GM23338 (cell line): ENCODE results near the gene AMZ1. TPM values are rescaled to one million over a fixed set of nuclear protein-coding genes. Genes with fewer than 3 reads are reported as not detected.

ENCODE experiments used
- ATAC-seq: fragments of 200-7000 bp; cut with Tn5 transposase; 3 replicates; pipeline ENCODE4 v1.9.1; 2020
- DNase-seq: peaks from one replicate; pipeline ENCODE4 v3.0.0-alpha.2; 2015; ENCODE audit warnings: low spot score
- H2AFZ ChIP-seq: fragments of 200-600 bp; sonication (generic); 2 replicates; pipeline ENCODE4 v1.8.0; 2016; ENCODE audit warnings: antibody characterized with exemption, mild to moderate bottlenecking, moderate library complexity
- H3F3A ChIP-seq: fragments of 200-600 bp; sonication (generic); replicated peaks from 2 replicates; pipeline ENCODE4 v1.8.0; 2017; ENCODE audit warnings: antibody characterized with exemption, mixed run types, low read depth
- H3K27ac ChIP-seq: fragments of 200-600 bp; sonication (generic); 2 replicates; pipeline ENCODE4 v1.6.1; 2016; ENCODE audit warnings: low read depth
- H3K27me3 ChIP-seq: fragments of 200-600 bp; sonication (generic); 2 replicates; pipeline ENCODE4 v1.8.0; 2016; ENCODE audit warnings: mild to moderate bottlenecking, mixed run types, moderate library complexity; ENCODE audit not compliant: insufficient read depth
- H3K36me3 ChIP-seq: fragments of 200-600 bp; sonication (generic); 2 replicates; pipeline ENCODE4 v1.8.0; 2016; ENCODE audit warnings: mild to moderate bottlenecking; ENCODE audit not compliant: insufficient read depth
- H3K4me1 ChIP-seq: fragments of 200-600 bp; sonication (generic); 2 replicates; pipeline ENCODE4 v1.8.0; 2016; ENCODE audit warnings: mild to moderate bottlenecking, moderate library complexity; ENCODE audit not compliant: insufficient read depth
- H3K4me2 ChIP-seq: fragments of 200-600 bp; sonication (generic); 2 replicates; pipeline ENCODE4 v1.7.1; 2017; ENCODE audit warnings: mixed run types
- H3K4me3 ChIP-seq: fragments of 200-600 bp; sonication (generic); 2 replicates; pipeline ENCODE4 v1.6.1; 2016; ENCODE audit warnings: mixed run types
- H3K79me2 ChIP-seq: fragments of 200-600 bp; sonication (generic); replicated peaks from 2 replicates; pipeline ENCODE4 v1.8.0; 2017; ENCODE audit warnings: mild to moderate bottlenecking; ENCODE audit not compliant: insufficient read depth
- H3K9me2 ChIP-seq: fragments of 200-600 bp; sonication (generic); 2 replicates; pipeline ENCODE4 v1.8.0; 2017; ENCODE audit not compliant: insufficient read depth
- H4K20me1 ChIP-seq: fragments of 200-600 bp; sonication (generic); replicated peaks from 2 replicates; pipeline ENCODE4 v1.8.0; 2017; ENCODE audit warnings: mild to moderate bottlenecking; ENCODE audit not compliant: insufficient read depth
- H3K27ac Mint-ChIP-seq: 2 replicates; pipeline ENCODE4 v1.8.0; 2020; ENCODE audit warnings: inconsistent platforms, mild to moderate bottlenecking, moderate library complexity, mixed read lengths
- H3K27me3 Mint-ChIP-seq: 3 replicates; pipeline ENCODE4 v1.8.0; 2022; ENCODE audit warnings: low read depth, mild to moderate bottlenecking, moderate library complexity, mixed read lengths, inconsistent platforms; ENCODE audit not compliant: insufficient read depth, poor library complexity
- H3K36me3 Mint-ChIP-seq: 3 replicates; pipeline ENCODE4 v1.8.0; 2021; ENCODE audit warnings: low read depth, mild to moderate bottlenecking, inconsistent platforms, moderate library complexity, mixed read lengths
- H3K4me1 Mint-ChIP-seq: 3 replicates; pipeline ENCODE4 v1.8.0; 2020; ENCODE audit warnings: mild to moderate bottlenecking, inconsistent platforms, mixed read lengths
- H3K4me3 Mint-ChIP-seq: 3 replicates; pipeline ENCODE4 v1.8.0; 2021; ENCODE audit warnings: moderate library complexity, mild to moderate bottlenecking, inconsistent platforms, mixed read lengths
- H3K9me3 Mint-ChIP-seq: 3 replicates; pipeline ENCODE4 v1.8.0; 2020; ENCODE audit warnings: moderate library complexity, mild to moderate bottlenecking, inconsistent platforms, mixed read lengths
- CREB1 ChIP-seq: fragments of 250-450 bp; sonication (Bioruptor Pico); IDR thresholded peaks from 2 replicates; pipeline ENCODE4 v1.5.0; 2020; ENCODE audit warnings: low read depth, mild to moderate bottlenecking, moderate library complexity
- CTCF ChIP-seq, 2 experiments: fragments of 200-600 bp in 1 of 2; sonication (generic) in 1 of 2; conservative IDR thresholded peaks; 2 replicates each; pipeline versions ENCODE4 v1.5.1 to v1.6.1; 2016 to 2017; ENCODE audit warnings: antibody characterized with exemption in 2 of 2, low read depth in 2 of 2, mild to moderate bottlenecking in 2 of 2, moderate library complexity in 1 of 2
- ETS1 ChIP-seq: IDR thresholded peaks from 2 replicates; pipeline ENCODE4 v1.6.1; 2016; ENCODE audit warnings: antibody characterized with exemption
- EZH2 ChIP-seq: fragments of 200-600 bp; sonication (generic); IDR thresholded peaks from one replicate; pipeline ENCODE4 v1.8.0; 2017; ENCODE audit warnings: antibody characterized with exemption, mild to moderate bottlenecking, low read depth; ENCODE audit not compliant: unreplicated experiment
- EZH2phosphoT487 ChIP-seq: fragments of 200-600 bp; sonication (generic); IDR thresholded peaks from one replicate; pipeline ENCODE4 v1.8.1; 2018; ENCODE audit warnings: antibody characterized with exemption; ENCODE audit not compliant: unreplicated experiment
- JUNB ChIP-seq: IDR thresholded peaks from one replicate; pipeline ENCODE4 v1.6.1; 2016; ENCODE audit warnings: antibody characterized with exemption; ENCODE audit not compliant: unreplicated experiment
- NANOG ChIP-seq: IDR thresholded peaks from 2 replicates; pipeline ENCODE4 v1.6.1; 2016; ENCODE audit warnings: antibody characterized with exemption, borderline replicate concordance
- REST ChIP-seq: IDR thresholded peaks from one replicate; pipeline ENCODE4 v1.6.1; 2018; ENCODE audit warnings: antibody characterized with exemption; ENCODE audit not compliant: unreplicated experiment
- ZNF331 ChIP-seq: fragments of 250-450 bp; sonication (Bioruptor Pico); IDR thresholded peaks from 2 replicates; pipeline ENCODE4 v1.5.0; 2020; ENCODE audit warnings: low read depth, mild to moderate bottlenecking, moderate library complexity
- ZNF462 ChIP-seq: fragments of 250-450 bp; sonication (Bioruptor Pico); IDR thresholded peaks from 2 replicates; pipeline ENCODE4 v1.5.0; 2020; ENCODE audit warnings: mild to moderate bottlenecking, moderate library complexity
- polyA plus RNA-seq: library from polyadenylated mRNA; unstranded; fragments of >200 nt; fragmentation: Nextera tagmentation; extraction: Ambion mirVana; gene quantifications from 2 replicates; pipeline ENCODE4 v1.2.1, GENCODE V29; 2016
- total RNA-seq: library from RNA; depleted of rRNA; stranded (reverse); fragments of >200 nt; shearing (Covaris generic); gene quantifications from 2 replicates; pipeline ENCODE4 v1.2.3, GENCODE V29; 2014

AMZ1 gene
- total and polyA plus RNA-seq, 2 experiments from 2014 or later: 0.73 to 4.5 TPM

- Histone ChIP-seq H3K4me2 (no peak overlapping the region), H4K20me1 (peaks cover 14% of the 10 kb centered on the region; the same call in 1 of the 2 replicates), H3K27ac (peak overlapping the region; percentile 39; the same call in 1 of the 2 replicates), H3K79me2 (peaks cover 78% of the 10 kb centered on the region), H3F3A (no peaks in the 10 kb centered on the region), H3K4me1 (peaks cover 14% of the 10 kb centered on the region), H3K9me2 (no peaks in the 10 kb centered on the region), H3K36me3 (no peaks in the 10 kb centered on the region; the same call in 1 of the 2 replicates), H2AFZ (no peak overlapping the region), H3K4me3 (no peak overlapping the region), H3K27me3 (no peaks in the 10 kb centered on the region)
- TF ChIP-seq EZH2 (no peak), ETS1 (no peak), ZNF462 (CRISPR knock-in tag) (no peak), CTCF (conservative IDR thresholded peaks at IDR 0.05; ENCODE audit: low read depth in 2 of 2) (no peak), REST (no peak), CREB1 (CRISPR knock-in tag) (no peak), JUNB (no peak), EZH2phosphoT487 (no peak), ZNF331 (CRISPR knock-in tag) (no peak), NANOG (no peak)
- Mint-ChIP-seq H3K9me3 (no peaks in the 10 kb centered on the region), H3K4me3 (no peak overlapping the region), H3K27ac (peak overlapping the region; percentile 89; the same call in 1 of the 2 replicates), H3K36me3 (peaks cover 40% of the 10 kb centered on the region), H3K27me3 (peaks cover 12% of the 10 kb centered on the region), H3K4me1 (peaks cover 44% of the 10 kb centered on the region)
- no peak for DNase-seq
- ATAC-seq: no peak
Observed at GRCh38 chr7:2758673-2759616, 70.9 kb downstream of the AMZ1 start.
